Measurements from ENCODE around the gene GABRG3.

GRCh38 chr15:27272427-27272826, 301.4 kb downstream of the GABRG3 start:
- TF ChIP-seq EP300 (IDR thresholded peaks at IDR 0.05; ENCODE audit: borderline replicate concordance in 1 of 2, control insufficient read depth in 1 of 2, low read depth in 2 of 2, low read length in 2 of 2) (no peak), RCOR1 (conservative IDR thresholded peaks at IDR 0.05; ENCODE audit: low read depth, low read length) (no peak), RAD21 (IDR thresholded peaks at IDR 0.05; ENCODE audit: insufficient read depth, low read depth, low read length) (no peak), EZH2 (IDR thresholded peaks at IDR 0.05; ENCODE audit: borderline replicate concordance, control insufficient read depth, low read depth, low read length) (no peak), CTCF (IDR thresholded peaks at IDR 0.05 in 2 of 3, conservative IDR thresholded peaks at IDR 0.05 in 1 of 3; ENCODE audit: control insufficient read depth in 2 of 3, extremely low read depth in 1 of 3, insufficient read depth in 1 of 3, low read depth in 3 of 3, low read length in 3 of 3) (no peak), RFX5 (IDR thresholded peaks at IDR 0.05; ENCODE audit: low read depth, low read length) (no peak), SUPT20H (IDR thresholded peaks at IDR 0.05; ENCODE audit: borderline replicate concordance, control insufficient read depth, low read depth, low read length) (no peak), FOXM1 (IDR thresholded peaks at IDR 0.05; ENCODE audit: low read depth, low read length) (no peak), USF1 (IDR thresholded peaks at IDR 0.05; ENCODE audit: borderline replicate concordance, extremely low read length, insufficient read depth, low read depth, low read length) (no peak), BRCA1 (IDR thresholded peaks at IDR 0.05; ENCODE audit: low read depth, low read length) (no peak), MAX (IDR thresholded peaks at IDR 0.05; ENCODE audit: low read depth, low read length) (no peak), ZNF274 (IDR thresholded peaks at IDR 0.05; ENCODE audit: insufficient read depth, insufficient read length) (no peak)
